ENCODE measurements around the gene LRRC47. TPM values are rescaled to one million over a fixed set of nuclear protein-coding genes. Genes with fewer than 3 reads are reported as not detected.

Gene LRRC47
- polyA plus RNA-seq, 1 of the 3 experiments (the other 2 are of a cell fraction), result 34.6 TPM

DNA sequence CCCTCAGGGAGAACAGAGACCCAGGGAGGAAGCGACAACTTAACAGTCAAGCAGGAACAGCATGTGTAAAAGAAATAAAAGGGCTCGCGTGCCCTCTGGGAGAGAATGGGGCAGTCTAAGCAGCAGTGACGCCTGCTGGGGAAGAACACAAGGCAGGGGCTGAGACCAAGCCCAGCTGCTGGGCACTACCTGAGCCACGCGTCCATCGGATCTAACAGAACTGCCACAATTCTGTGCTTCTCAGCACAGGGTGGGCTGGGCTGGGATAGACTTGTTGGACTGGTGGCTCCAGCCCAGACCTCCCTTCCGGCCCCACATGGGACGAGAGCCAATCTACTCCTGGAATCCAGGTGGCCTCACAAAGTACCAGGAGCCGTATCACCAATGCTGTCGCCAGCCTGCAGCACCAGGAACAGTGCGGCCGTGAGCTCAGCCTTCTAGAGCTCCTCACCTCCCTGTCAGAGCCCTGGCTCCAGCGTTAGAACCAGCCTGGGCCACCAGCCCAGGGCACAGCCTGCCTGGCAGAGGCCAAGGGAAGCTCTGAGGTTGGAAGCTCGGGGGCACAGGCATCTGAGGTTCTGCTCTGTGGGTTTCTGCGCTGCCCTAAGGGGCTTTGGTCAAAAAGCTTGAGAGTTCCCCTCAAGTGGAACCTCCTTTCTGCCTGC, 7.4 kb downstream of the LRRC47 start:
- H3K9me3 ChIP-seq, result no peaks in the 10 kb centered on the region
- no peaks in the 10 kb centered on the region; a peak in 1 of 4 replicates for H3K4me1 ChIP-seq (ENCODE audit: control insufficient read depth in 1 of 2, insufficient read depth in 2 of 2, low read depth in 1 of 2, low read length in 1 of 2)
- no peaks in the 10 kb centered on the region for H3K9me2 ChIP-seq
- no peak overlapping the region for H3K27ac ChIP-seq (ENCODE audit: low read depth in 2 of 2, low read length in 1 of 2)
- no peak for DNase-seq
- ChIA-PET POLR2A (no interaction called here), CTCF (no interaction called here)
- H3K27me3 ChIP-seq (ENCODE audit: insufficient read depth), result no peaks in the 10 kb centered on the region
- no peak overlapping the region for H3K4me2 ChIP-seq
- no peak overlapping the region for H3K9ac ChIP-seq
- H3K4me3 ChIP-seq (ENCODE audit: low read depth in 2 of 2, low read length in 1 of 2), result no peak overlapping the region
- peaks cover 58% of the 10 kb centered on the region for H4K20me1 ChIP-seq (ENCODE audit: insufficient read depth)
- H3F3A ChIP-seq (replicated peaks; ENCODE audit: insufficient read depth), result no peaks in the 10 kb centered on the region
- no peak for TF ChIP-seq FOXJ3 (CRISPR knock-in tag; IDR thresholded peaks at IDR 0.05)
- no peak for TF ChIP-seq RXRA (IDR thresholded peaks at IDR 0.05; ENCODE audit: borderline replicate concordance, low read depth)
- TF ChIP-seq ELF1 (IDR thresholded peaks at IDR 0.05), result no peak
- TF ChIP-seq GATA2 (CRISPR knock-in tag; IDR thresholded peaks at IDR 0.05), result no peak
- no peak for TF ChIP-seq NFIC (IDR thresholded peaks at IDR 0.05; ENCODE audit: borderline replicate concordance)
- no peak for TF ChIP-seq JUND (IDR thresholded peaks at IDR 0.05)
- no peak for TF ChIP-seq TEAD4 (IDR thresholded peaks at IDR 0.05; ENCODE audit: borderline replicate concordance, insufficient read depth)
- no peak for TF ChIP-seq FOXM1 (IDR thresholded peaks at IDR 0.05; ENCODE audit: low read depth)
- TF ChIP-seq, protein P1, sequence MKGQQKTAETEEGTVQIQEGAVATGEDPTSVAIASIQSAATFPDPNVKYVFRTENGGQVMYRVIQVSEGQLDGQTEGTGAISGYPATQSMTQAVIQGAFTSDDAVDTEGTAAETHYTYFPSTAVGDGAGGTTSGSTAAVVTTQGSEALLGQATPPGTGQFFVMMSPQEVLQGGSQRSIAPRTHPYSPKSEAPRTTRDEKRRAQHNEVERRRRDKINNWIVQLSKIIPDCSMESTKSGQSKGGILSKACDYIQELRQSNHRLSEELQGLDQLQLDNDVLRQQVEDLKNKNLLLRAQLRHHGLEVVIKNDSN (IDR thresholded peaks at IDR 0.05; ENCODE audit: borderline replicate concordance, low read depth), result no peak
- no peak for TF ChIP-seq CHD2 (IDR thresholded peaks at IDR 0.05; ENCODE audit: low read length, partially characterized antibody)
- TF ChIP-seq, protein P2, sequence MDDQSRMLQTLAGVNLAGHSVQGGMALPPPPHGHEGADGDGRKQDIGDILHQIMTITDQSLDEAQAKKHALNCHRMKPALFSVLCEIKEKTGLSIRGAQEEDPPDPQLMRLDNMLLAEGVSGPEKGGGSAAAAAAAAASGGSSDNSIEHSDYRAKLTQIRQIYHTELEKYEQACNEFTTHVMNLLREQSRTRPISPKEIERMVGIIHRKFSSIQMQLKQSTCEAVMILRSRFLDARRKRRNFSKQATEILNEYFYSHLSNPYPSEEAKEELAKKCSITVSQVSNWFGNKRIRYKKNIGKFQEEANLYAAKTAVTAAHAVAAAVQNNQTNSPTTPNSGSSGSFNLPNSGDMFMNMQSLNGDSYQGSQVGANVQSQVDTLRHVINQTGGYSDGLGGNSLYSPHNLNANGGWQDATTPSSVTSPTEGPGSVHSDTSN (IDR thresholded peaks at IDR 0.05), result no peak
- TF ChIP-seq, protein P3, sequence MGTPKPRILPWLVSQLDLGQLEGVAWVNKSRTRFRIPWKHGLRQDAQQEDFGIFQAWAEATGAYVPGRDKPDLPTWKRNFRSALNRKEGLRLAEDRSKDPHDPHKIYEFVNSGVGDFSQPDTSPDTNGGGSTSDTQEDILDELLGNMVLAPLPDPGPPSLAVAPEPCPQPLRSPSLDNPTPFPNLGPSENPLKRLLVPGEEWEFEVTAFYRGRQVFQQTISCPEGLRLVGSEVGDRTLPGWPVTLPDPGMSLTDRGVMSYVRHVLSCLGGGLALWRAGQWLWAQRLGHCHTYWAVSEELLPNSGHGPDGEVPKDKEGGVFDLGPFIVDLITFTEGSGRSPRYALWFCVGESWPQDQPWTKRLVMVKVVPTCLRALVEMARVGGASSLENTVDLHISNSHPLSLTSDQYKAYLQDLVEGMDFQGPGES (IDR thresholded peaks at IDR 0.05; ENCODE audit: low read depth, low read length), result no peak
- peaks cover 4 to 39% of the 10 kb centered on the region in 2 experiments for H3K36me3 ChIP-seq (replicated peaks in 1 of 2; ENCODE audit: control insufficient read depth in 1 of 2, insufficient read depth in 2 of 2, low read length in 1 of 2)
- no peak overlapping the region for H2AFZ ChIP-seq (ENCODE audit: low read depth)
- 97% methylated on average over 5 of the region's 16 CpGs for WGBS (ENCODE audit: low lambda C conversion rate)
- H3K79me2 ChIP-seq (ENCODE audit: insufficient read depth), result peaks cover 67% of the 10 kb centered on the region

DNA sequence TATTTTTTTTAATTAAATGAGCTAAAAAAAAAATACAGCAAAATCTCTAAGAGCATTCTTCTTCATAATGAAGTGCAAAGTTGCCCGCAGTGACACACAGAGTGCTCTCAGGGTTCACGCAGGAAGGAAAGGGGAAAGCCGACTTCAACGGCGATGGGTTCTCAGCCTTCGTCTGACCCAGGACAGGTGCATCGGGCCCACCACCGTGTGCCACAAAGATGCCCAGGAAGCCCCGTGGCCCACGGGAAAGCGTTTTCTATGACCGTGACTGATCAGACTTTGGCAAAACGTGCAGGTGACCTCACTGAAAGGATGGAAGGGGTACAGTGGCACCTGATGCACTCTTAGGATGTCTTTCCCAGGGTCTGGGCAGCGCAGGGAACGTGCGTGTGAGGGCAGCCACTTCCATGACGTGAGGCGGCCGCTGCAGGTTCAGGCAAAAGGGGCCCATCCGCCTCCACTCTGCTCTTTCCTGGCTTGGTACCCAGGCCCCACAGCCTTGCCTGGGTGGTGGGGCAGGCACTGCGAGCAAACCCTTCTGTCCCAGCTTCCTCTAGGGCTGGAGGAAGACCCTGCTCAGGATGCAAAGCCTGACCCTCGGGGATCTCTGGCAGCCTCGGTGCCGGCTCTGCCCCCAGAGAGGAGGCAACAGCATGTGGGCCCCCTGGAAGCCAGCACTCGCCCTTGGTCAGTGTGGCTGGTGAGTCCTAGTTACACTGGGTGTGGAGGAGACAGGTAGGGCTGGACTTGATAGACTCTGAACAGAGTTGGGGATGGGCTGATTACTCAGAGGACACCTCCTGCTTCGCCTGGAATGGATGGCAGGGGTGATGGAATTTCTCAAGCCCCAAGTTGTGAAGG, 8.3 kb downstream of the LRRC47 start:
- no peak for DNase-seq
- Histone ChIP-seq H3K4me3 (ENCODE audit: low read depth in 2 of 2, low read length in 1 of 2) (no peak overlapping the region), H4K20me1 (ENCODE audit: insufficient read depth) (peaks cover 50% of the 10 kb centered on the region), H3K9me3 (no peaks in the 10 kb centered on the region), H3K9ac (no peak overlapping the region), H2AFZ (ENCODE audit: low read depth) (no peak overlapping the region), H3K27me3 (ENCODE audit: insufficient read depth) (no peaks in the 10 kb centered on the region), H3F3A (replicated peaks; ENCODE audit: insufficient read depth) (no peaks in the 10 kb centered on the region), H3K4me1 (ENCODE audit: control insufficient read depth in 1 of 2, insufficient read depth in 2 of 2, low read depth in 1 of 2, low read length in 1 of 2) (no peaks in the 10 kb centered on the region), H3K79me2 (ENCODE audit: insufficient read depth) (peaks cover 58% of the 10 kb centered on the region), H3K4me2 (no peak overlapping the region), H3K27ac (ENCODE audit: low read depth in 2 of 2, low read length in 1 of 2) (no peak overlapping the region), H3K9me2 (no peaks in the 10 kb centered on the region), H3K36me3 (replicated peaks in 1 of 2; ENCODE audit: control insufficient read depth in 1 of 2, insufficient read depth in 2 of 2, low read length in 1 of 2) (peaks cover 4 to 45% of the 10 kb centered on the region in 2 experiments)
- CTCF ChIA-PET, result no interaction called here
- 94% methylated on average over 13 of the region's 26 CpGs for WGBS (ENCODE audit: low lambda C conversion rate)
- POLR2A ChIA-PET, result interaction anchor here (0.8 kb wide), 1 partner anchor 8 kb away, joined by 3 read pairs; no protein-coding TSS in a partner anchor
- TF ChIP-seq GABPA (IDR thresholded peaks at IDR 0.05; ENCODE audit: low read depth), result no peak
- no peak for TF ChIP-seq NRF1 (IDR thresholded peaks at IDR 0.05; ENCODE audit: low read depth, low read length)
- TF ChIP-seq EZH2phosphoT487 (IDR thresholded peaks at IDR 0.05; ENCODE audit: borderline replicate concordance, low read depth), result no peak
- no peak for TF ChIP-seq NFIC (IDR thresholded peaks at IDR 0.05; ENCODE audit: borderline replicate concordance)
- TF ChIP-seq, protein P1 (IDR thresholded peaks at IDR 0.05; ENCODE audit: borderline replicate concordance, low read depth), result no peak
- TF ChIP-seq FOXJ3 (CRISPR knock-in tag; IDR thresholded peaks at IDR 0.05), result no peak
- no peak for TF ChIP-seq MEF2A (IDR thresholded peaks at IDR 0.05; ENCODE audit: borderline replicate concordance, low read depth)
- no peak for TF ChIP-seq RAD21 (IDR thresholded peaks at IDR 0.05; ENCODE audit: low read length)
- no peak for TF ChIP-seq TAF1 (IDR thresholded peaks at IDR 0.05; ENCODE audit: borderline replicate concordance, low read depth, low read length)
- TF ChIP-seq JUND (IDR thresholded peaks at IDR 0.05), result no peak
- TF ChIP-seq FOXM1 (IDR thresholded peaks at IDR 0.05; ENCODE audit: low read depth), result no peak
- TF ChIP-seq FOSL2 (IDR thresholded peaks at IDR 0.05; ENCODE audit: borderline replicate concordance, low read depth), result no peak
- no peak for TF ChIP-seq RXRA (IDR thresholded peaks at IDR 0.05; ENCODE audit: borderline replicate concordance, low read depth)
- TF ChIP-seq, protein P4, sequence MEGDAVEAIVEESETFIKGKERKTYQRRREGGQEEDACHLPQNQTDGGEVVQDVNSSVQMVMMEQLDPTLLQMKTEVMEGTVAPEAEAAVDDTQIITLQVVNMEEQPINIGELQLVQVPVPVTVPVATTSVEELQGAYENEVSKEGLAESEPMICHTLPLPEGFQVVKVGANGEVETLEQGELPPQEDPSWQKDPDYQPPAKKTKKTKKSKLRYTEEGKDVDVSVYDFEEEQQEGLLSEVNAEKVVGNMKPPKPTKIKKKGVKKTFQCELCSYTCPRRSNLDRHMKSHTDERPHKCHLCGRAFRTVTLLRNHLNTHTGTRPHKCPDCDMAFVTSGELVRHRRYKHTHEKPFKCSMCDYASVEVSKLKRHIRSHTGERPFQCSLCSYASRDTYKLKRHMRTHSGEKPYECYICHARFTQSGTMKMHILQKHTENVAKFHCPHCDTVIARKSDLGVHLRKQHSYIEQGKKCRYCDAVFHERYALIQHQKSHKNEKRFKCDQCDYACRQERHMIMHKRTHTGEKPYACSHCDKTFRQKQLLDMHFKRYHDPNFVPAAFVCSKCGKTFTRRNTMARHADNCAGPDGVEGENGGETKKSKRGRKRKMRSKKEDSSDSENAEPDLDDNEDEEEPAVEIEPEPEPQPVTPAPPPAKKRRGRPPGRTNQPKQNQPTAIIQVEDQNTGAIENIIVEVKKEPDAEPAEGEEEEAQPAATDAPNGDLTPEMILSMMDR (IDR thresholded peaks at IDR 0.05), result no peak

All from SK-N-SH (cell line).